OCI-LY3 (cell line): ENCODE data around the gene TIGD3.
A peak's percentile ranks its signal among the peaks of the same experiment; 100 is the strongest.

Source experiments
- H2AFZ ChIP-seq: fragments of 200-600, 300-600 bp; shearing (Covaris generic); 2 replicates; pipeline ENCODE4 v1.6.0; 2014; ENCODE audit warnings: antibody characterized with exemption, low read depth, low read length
- H3K27ac ChIP-seq: fragments of 200-600, 300-600 bp; sonication (generic); 2 replicates; pipeline ENCODE4 v1.5.1; 2014; ENCODE audit warnings: mild to moderate bottlenecking, low read length, moderate library complexity, mixed read lengths
- H3K27me3 ChIP-seq: fragments of 200-600, 300-600 bp; sonication (generic); 2 replicates; pipeline ENCODE4 v1.6.1; 2014; ENCODE audit warnings: low read depth, low read length, mixed read lengths
- H3K36me3 ChIP-seq: fragments of 200-600, 300-600 bp; sonication (generic); replicated peaks from 2 replicates; pipeline ENCODE3; 2014; ENCODE audit warnings: low read depth, low read length, mixed read lengths
- H3K4me1 ChIP-seq: fragments of 300-600, 200-600 bp; sonication (generic); 2 replicates; pipeline ENCODE4 v1.6.1; 2014; ENCODE audit warnings: low read length, mixed read lengths
- H3K4me2 ChIP-seq: fragments of 200-600, 300-600 bp; sonication (generic); 2 replicates; pipeline ENCODE4 v1.6.1; 2014; ENCODE audit warnings: low read length, mixed read lengths
- H3K4me3 ChIP-seq: fragments of 300-600, 200-600 bp; sonication (generic); 2 replicates; pipeline ENCODE4 v1.5.1; 2014; ENCODE audit warnings: antibody characterized with exemption, mild to moderate bottlenecking, low read length, moderate library complexity
- H3K79me2 ChIP-seq: fragments of 300-600, 200-600 bp; shearing (Covaris generic); 2 replicates; pipeline ENCODE4 v1.6.1; 2014; ENCODE audit warnings: mild to moderate bottlenecking, low read length, mixed read lengths
- H3K9ac ChIP-seq: fragments of 300-600, 200-600 bp; shearing (Covaris generic); 2 replicates; pipeline ENCODE4 v1.6.0; 2014; ENCODE audit warnings: mild to moderate bottlenecking, low read length, moderate library complexity
- H3K9me3 ChIP-seq: fragments of 200-600, 300-600 bp; shearing (Covaris generic); 2 replicates; pipeline ENCODE4 v1.6.1; 2014; ENCODE audit warnings: low read length, mixed read lengths; ENCODE audit not compliant: insufficient read depth
- H4K20me1 ChIP-seq: fragments of 200-600, 300-600 bp; sonication (generic); 2 replicates; pipeline ENCODE4 v1.6.1; 2016; ENCODE audit warnings: low read length, mixed read lengths; ENCODE audit not compliant: insufficient read depth
- EZH2phosphoT487 ChIP-seq: fragments of 200-600 bp; shearing (Covaris generic); IDR thresholded peaks from 2 replicates; pipeline ENCODE4 v1.6.1; 2018; ENCODE audit warnings: antibody characterized with exemption, mixed run types, low read depth
- TF ChIP-seq, protein P1 (sequence below): fragments of 200-600, 300-600 bp; sonication (generic); IDR thresholded peaks from 2 replicates; pipeline ENCODE4 v1.5.1; 2014; ENCODE audit warnings: antibody characterized with exemption, low read length, low read depth

TIGD3 gene

DNA sequence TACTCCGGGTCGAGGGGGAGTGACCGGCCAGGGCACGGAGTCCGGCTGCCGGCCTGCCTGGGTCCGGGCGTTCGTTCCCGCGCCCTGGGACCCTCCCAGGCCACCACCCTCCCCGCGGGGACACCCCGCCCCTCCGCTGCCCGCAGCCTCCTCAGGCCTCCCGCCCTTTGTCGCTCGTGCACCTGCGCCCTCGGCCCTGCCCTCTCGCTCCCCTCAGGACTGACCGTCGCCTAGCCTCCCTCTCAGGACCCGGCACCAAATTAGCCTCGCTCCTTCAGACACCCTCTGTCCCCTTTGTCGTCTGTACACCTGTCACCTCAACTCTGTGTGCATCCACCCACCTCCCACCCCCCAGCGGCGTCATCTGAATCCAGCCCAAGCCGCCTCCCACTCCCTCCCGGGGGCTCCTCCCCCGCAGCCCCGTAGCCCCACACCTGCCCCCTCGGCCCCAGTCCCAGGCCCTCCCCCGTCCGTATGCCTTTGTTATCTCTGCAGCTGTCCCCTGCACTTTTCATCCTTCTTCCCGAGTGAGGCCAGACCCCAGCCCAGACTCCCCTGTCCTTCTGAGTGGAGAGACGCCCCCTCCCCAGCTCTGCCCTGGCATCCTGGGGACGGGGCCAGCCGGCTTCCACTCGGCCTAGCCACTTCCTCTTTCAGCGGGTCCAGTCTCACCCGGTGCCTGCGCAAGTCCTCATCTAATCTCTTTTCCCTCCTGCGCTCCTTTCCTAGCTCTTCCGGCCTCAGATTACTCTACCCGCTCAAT lies 643 bp downstream of the TIGD3 start:
- H3K4me2 ChIP-seq = peak overlapping the region; percentile 97
- peaks cover 11% of the 10 kb centered on the region for H3K4me1 ChIP-seq
- 0 out of 2 replicates have a peak overlapping the region, but pooled peaks have one; percentile 0 for H3K27ac ChIP-seq
- TF ChIP-seq EZH2phosphoT487 = no peak
- TF ChIP-seq, protein P1, sequence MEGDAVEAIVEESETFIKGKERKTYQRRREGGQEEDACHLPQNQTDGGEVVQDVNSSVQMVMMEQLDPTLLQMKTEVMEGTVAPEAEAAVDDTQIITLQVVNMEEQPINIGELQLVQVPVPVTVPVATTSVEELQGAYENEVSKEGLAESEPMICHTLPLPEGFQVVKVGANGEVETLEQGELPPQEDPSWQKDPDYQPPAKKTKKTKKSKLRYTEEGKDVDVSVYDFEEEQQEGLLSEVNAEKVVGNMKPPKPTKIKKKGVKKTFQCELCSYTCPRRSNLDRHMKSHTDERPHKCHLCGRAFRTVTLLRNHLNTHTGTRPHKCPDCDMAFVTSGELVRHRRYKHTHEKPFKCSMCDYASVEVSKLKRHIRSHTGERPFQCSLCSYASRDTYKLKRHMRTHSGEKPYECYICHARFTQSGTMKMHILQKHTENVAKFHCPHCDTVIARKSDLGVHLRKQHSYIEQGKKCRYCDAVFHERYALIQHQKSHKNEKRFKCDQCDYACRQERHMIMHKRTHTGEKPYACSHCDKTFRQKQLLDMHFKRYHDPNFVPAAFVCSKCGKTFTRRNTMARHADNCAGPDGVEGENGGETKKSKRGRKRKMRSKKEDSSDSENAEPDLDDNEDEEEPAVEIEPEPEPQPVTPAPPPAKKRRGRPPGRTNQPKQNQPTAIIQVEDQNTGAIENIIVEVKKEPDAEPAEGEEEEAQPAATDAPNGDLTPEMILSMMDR = no peak
- no peaks in the 10 kb centered on the region for H3K79me2 ChIP-seq
- H3K9me3 ChIP-seq = no peaks in the 10 kb centered on the region
- peak overlapping the region; percentile 76 for H3K4me3 ChIP-seq
- peak overlapping the region; percentile 68 for H3K9ac ChIP-seq
- peaks cover 10% of the 10 kb centered on the region; the same call in 1 of the 2 replicates for H3K27me3 ChIP-seq
- no peaks in the 10 kb centered on the region for H4K20me1 ChIP-seq
- H3K36me3 ChIP-seq = peaks cover 16% of the 10 kb centered on the region
- peak overlapping the region; percentile 19; the same call in 1 of the 2 replicates for H2AFZ ChIP-seq

DNA sequence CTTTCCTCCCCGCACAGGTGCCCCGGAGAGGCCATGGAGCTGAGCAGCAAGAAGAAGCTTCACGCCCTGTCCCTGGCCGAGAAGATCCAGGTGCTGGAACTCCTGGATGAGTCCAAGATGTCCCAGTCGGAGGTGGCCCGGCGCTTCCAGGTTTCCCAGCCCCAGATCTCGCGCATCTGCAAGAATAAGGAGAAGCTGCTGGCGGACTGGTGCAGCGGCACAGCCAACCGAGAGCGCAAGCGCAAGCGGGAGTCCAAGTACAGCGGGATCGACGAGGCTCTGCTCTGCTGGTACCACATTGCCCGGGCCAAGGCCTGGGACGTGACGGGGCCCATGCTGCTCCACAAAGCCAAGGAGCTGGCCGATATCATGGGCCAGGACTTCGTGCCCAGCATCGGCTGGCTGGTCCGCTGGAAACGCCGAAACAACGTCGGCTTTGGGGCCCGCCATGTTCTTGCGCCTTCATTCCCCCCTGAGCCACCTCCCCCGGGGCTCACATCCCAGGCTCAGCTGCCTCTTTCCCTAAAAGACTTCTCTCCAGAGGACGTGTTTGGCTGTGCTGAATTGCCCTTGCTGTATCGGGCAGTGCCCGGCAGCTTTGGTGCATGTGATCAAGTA lies 1.3 kb downstream of the TIGD3 start:
- H3K79me2 ChIP-seq = no peaks in the 10 kb centered on the region
- H2AFZ ChIP-seq = no peak overlapping the region
- no peak overlapping the region for H3K27ac ChIP-seq
- H3K4me3 ChIP-seq = peak overlapping the region; percentile 76
- TF ChIP-seq EZH2phosphoT487 = no peak
- TF ChIP-seq, protein P1 = no peak
- H4K20me1 ChIP-seq = no peaks in the 10 kb centered on the region
- no peaks in the 10 kb centered on the region for H3K9me3 ChIP-seq
- peak overlapping the region; percentile 68 for H3K9ac ChIP-seq
- H3K36me3 ChIP-seq = peaks cover 15% of the 10 kb centered on the region
- H3K27me3 ChIP-seq = peaks cover 10% of the 10 kb centered on the region; the same call in 1 of the 2 replicates
- H3K4me1 ChIP-seq = peaks cover 11% of the 10 kb centered on the region
- peak overlapping the region; percentile 97 for H3K4me2 ChIP-seq

DNA sequence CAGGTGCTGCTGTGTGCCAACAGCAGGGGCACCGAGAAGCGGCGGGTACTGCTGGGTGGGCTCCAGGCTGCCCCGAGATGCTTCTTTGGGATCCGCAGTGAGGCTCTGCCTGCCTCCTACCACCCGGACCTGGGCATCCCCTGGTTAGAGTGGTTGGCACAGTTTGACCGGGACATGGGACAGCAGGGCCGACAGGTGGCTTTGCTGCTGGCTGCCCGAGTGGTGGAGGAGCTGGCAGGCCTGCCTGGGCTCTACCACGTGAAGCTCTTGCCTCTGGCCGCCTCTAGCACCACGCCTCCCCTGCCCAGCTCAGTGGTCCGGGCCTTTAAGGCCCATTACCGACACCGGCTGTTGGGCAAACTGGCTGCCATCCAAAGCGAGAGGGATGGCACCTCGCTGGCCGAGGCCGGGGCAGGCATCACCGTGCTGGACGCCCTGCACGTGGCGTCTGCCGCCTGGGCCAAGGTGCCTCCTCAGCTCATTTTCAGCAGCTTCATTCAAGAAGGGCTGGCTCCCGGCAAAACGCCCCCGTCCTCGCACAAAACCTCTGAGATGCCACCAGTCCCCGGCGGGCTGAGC lies 1.9 kb downstream of the TIGD3 start:
- Histone ChIP-seq H2AFZ (no peak overlapping the region), H3K27ac (no peak overlapping the region), H3K4me1 (peaks cover 11% of the 10 kb centered on the region), H3K36me3 (peaks cover 9% of the 10 kb centered on the region), H3K9ac (no peak overlapping the region), H3K4me2 (no peak overlapping the region), H3K79me2 (no peaks in the 10 kb centered on the region), H3K27me3 (peaks cover 10% of the 10 kb centered on the region; the same call in 1 of the 2 replicates), H3K4me3 (no peak overlapping the region), H3K9me3 (no peaks in the 10 kb centered on the region), H4K20me1 (no peaks in the 10 kb centered on the region)
- TF ChIP-seq EZH2phosphoT487 = no peak
- TF ChIP-seq, protein P1 = no peak

DNA sequence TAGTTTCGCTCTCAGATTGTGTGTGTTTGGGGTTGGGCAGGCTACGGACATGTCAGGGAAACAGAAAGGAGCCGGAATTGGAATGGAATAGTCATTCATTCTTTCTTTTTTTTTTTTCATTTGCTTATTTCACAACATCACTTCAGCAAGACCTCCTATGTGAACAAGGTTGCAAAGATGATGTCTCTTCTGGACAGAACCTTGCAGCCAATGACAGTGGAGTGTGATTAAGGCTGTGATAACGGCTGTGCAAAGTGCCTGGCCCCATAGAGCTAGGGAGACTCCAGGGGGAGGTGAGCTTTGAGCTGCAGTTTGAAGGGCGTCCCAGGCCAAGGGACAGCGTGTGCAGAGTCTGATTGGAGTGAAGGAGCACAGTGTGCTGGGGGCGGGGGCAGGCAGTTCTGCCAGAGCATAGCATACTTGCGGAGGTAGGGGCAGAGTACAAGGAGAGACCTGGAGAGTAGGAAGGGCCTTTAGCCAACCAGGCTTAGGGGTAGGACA lies 3.4 kb downstream of the TIGD3 start:
- peaks cover 10% of the 10 kb centered on the region; the same call in 1 of the 2 replicates for H3K27me3 ChIP-seq
- no peaks in the 10 kb centered on the region for H4K20me1 ChIP-seq
- H3K79me2 ChIP-seq = no peaks in the 10 kb centered on the region
- no peak overlapping the region for H3K4me2 ChIP-seq
- H3K9ac ChIP-seq = no peak overlapping the region
- TF ChIP-seq, protein P1 = no peak
- TF ChIP-seq EZH2phosphoT487 = no peak
- H3K9me3 ChIP-seq = no peaks in the 10 kb centered on the region
- H3K4me3 ChIP-seq = no peak overlapping the region
- H3K36me3 ChIP-seq = no peaks in the 10 kb centered on the region
- peaks cover 11% of the 10 kb centered on the region for H3K4me1 ChIP-seq
- no peak overlapping the region for H3K27ac ChIP-seq
- H2AFZ ChIP-seq = no peak overlapping the region
